Trophoblast cell (in vitro differentiated cells and primary cell): Measurements from ENCODE around the gene SPINK9. TPM values are rescaled to one million over a fixed set of nuclear protein-coding genes. Genes with fewer than 3 reads are reported as not detected.
A peak's percentile ranks its signal among the peaks of the same experiment; 100 is the strongest.

Source experiments
- DNase-seq, 2 donors: peaks; one replicate each; pipeline ENCODE4 v3.0.0-alpha.2; 2016
- H2AFZ ChIP-seq: 2 replicates; pipeline ENCODE4 v1.6.1; 2013; ENCODE audit warnings: low read length, moderate library complexity, mild to moderate bottlenecking; ENCODE audit not compliant: insufficient read depth, poor library complexity
- H2AK5ac ChIP-seq: 2 replicates; pipeline ENCODE4 v1.6.1; 2013; ENCODE audit warnings: mild to moderate bottlenecking, low read length
- H2BK120ac ChIP-seq: 2 replicates; pipeline ENCODE4 v1.6.1; 2013; ENCODE audit warnings: low read length, mild to moderate bottlenecking, moderate library complexity; ENCODE audit not compliant: insufficient read depth, poor library complexity
- H2BK12ac ChIP-seq: 2 replicates; pipeline ENCODE4 v1.6.1; 2013; ENCODE audit warnings: mild to moderate bottlenecking, low read length, moderate library complexity
- H2BK5ac ChIP-seq: 2 replicates; pipeline ENCODE4 v1.6.1; 2013; ENCODE audit warnings: low read length, low read depth, moderate library complexity, mild to moderate bottlenecking; ENCODE audit not compliant: poor library complexity
- H3K14ac ChIP-seq: 2 replicates; pipeline ENCODE4 v1.6.1; 2013; ENCODE audit warnings: mild to moderate bottlenecking, low read length
- H3K18ac ChIP-seq: 2 replicates; pipeline ENCODE4 v1.6.1; 2013; ENCODE audit warnings: mild to moderate bottlenecking, low read length
- H3K23ac ChIP-seq: 2 replicates; pipeline ENCODE4 v1.6.1; 2013; ENCODE audit warnings: low read length
- H3K27ac ChIP-seq: 2 replicates; pipeline ENCODE4 v1.5.1; 2013; ENCODE audit warnings: low read depth, mild to moderate bottlenecking, inconsistent platforms, low read length, moderate library complexity
- H3K27me3 ChIP-seq: 2 replicates; pipeline ENCODE4 v1.6.1; 2013; ENCODE audit warnings: inconsistent platforms, mild to moderate bottlenecking, low read length, moderate library complexity; ENCODE audit not compliant: insufficient read depth
- H3K36me3 ChIP-seq, 2 experiments: 1 replicate in 1 of 2; 2 replicates in 1 of 2; pipeline ENCODE4 v1.6.1; 2013; ENCODE audit warnings: low read length in 2 of 2, mild to moderate bottlenecking in 2 of 2, moderate library complexity in 1 of 2; ENCODE audit not compliant: insufficient read depth in 2 of 2, control insufficient read depth in 1 of 2
- H3K4ac ChIP-seq: 2 replicates; pipeline ENCODE4 v1.6.1; 2013; ENCODE audit warnings: low read depth, mild to moderate bottlenecking, low read length, moderate library complexity
- H3K4me1 ChIP-seq, 2 experiments: 1 replicate in 1 of 2; 2 replicates in 1 of 2; pipeline ENCODE4 v1.6.1; 2013; ENCODE audit warnings: low read length in 2 of 2, mild to moderate bottlenecking in 2 of 2, moderate library complexity in 1 of 2; ENCODE audit not compliant: insufficient read depth in 2 of 2, control insufficient read depth in 1 of 2
- H3K4me2 ChIP-seq: 2 replicates; pipeline ENCODE4 v1.6.1; 2013; ENCODE audit warnings: inconsistent platforms, mild to moderate bottlenecking, low read length, moderate library complexity
- H3K4me3 ChIP-seq: 2 replicates; pipeline ENCODE4 v1.5.1; 2013; ENCODE audit warnings: mild to moderate bottlenecking, low read depth, low read length, inconsistent platforms
- H3K79me1 ChIP-seq: one replicate; pipeline ENCODE4 v1.6.1; 2013; ENCODE audit warnings: low read length
- H3K79me2 ChIP-seq: 2 replicates; pipeline ENCODE4 v1.6.1; 2013; ENCODE audit warnings: low read length, mild to moderate bottlenecking; ENCODE audit not compliant: control insufficient read depth, insufficient read depth, poor library complexity
- H3K9ac ChIP-seq: 2 replicates; pipeline ENCODE4 v1.6.1; 2013; ENCODE audit warnings: mild to moderate bottlenecking, low read length
- H3K9me3 ChIP-seq: 2 replicates; pipeline ENCODE4 v1.6.1; 2013; ENCODE audit warnings: low read depth, mild to moderate bottlenecking, control low read depth, inconsistent platforms, low read length; ENCODE audit not compliant: insufficient read depth
- H4K12ac ChIP-seq: 2 replicates; pipeline ENCODE4 v1.6.1; 2013; ENCODE audit warnings: low read depth, mild to moderate bottlenecking, low read length, moderate library complexity
- H4K8ac ChIP-seq: 2 replicates; pipeline ENCODE4 v1.6.1; 2013; ENCODE audit warnings: low read depth, mild to moderate bottlenecking, low read length, moderate library complexity
- H4K91ac ChIP-seq: one replicate; pipeline ENCODE4 v1.6.1; 2013; ENCODE audit warnings: low read depth, mild to moderate bottlenecking, low read length, moderate library complexity
- WGBS: extraction: QIAGEN DNeasy Blood & Tissue Kit; methylation state at CpG from one replicate; pipeline ENCODE4 v1.1.7; 2013; ENCODE audit warnings: missing lambda C conversion rate; ENCODE audit not compliant: insufficient read length, insufficient coverage; ENCODE audit errors: extremely low coverage; 5-methylcytosine and 5-hydroxymethylcytosine counted together
- polyA plus RNA-seq: library from polyadenylated mRNA; stranded (reverse); fragments of 200-250 nt; gene quantifications from 2 replicates; pipeline ENCODE4 v1.2.3, GENCODE V29; 2013

SPINK9 gene
- polyA plus RNA-seq, result not detected in 2 replicates

GRCh38 chr5:148335259-148335658 lies at the start of gene SPINK9:
Gene SPINK9 (plus strand): TSS chr5:148335559. CDS start chr5:148335614, 55 bp downstream.
- H2BK5ac ChIP-seq, result no peak within 1 kb of the TSS
- no peak within 1 kb of the TSS for H2AK5ac ChIP-seq
- no peak within 1 kb of the TSS for H4K91ac ChIP-seq
- H3K27me3 ChIP-seq, result no peaks in the 10 kb centered on the region
- H3K18ac ChIP-seq, result no peak within 1 kb of the TSS
- H4K8ac ChIP-seq, result no peak within 1 kb of the TSS
- DNase-seq, result no peak
- no peak within 1 kb of the TSS for H4K12ac ChIP-seq
- H3K4me2 ChIP-seq, result no peak within 1 kb of the TSS
- no peak within 1 kb of the TSS for H2AFZ ChIP-seq
- no peak within 1 kb of the TSS for H3K14ac ChIP-seq
- H2BK12ac ChIP-seq, result no peak within 1 kb of the TSS
- no peak within 1 kb of the TSS for H3K9ac ChIP-seq
- no peaks in the 10 kb centered on the region for H3K79me2 ChIP-seq
- no peak within 1 kb of the TSS for H3K27ac ChIP-seq
- WGBS, result no CpG with 5 or more reads among the region's 3 CpGs
- no peaks in the 10 kb centered on the region for H3K9me3 ChIP-seq
- no peaks in the 10 kb centered on the region for H3K36me3 ChIP-seq
- H3K79me1 ChIP-seq, result no peaks in the 10 kb centered on the region
- no peak within 1 kb of the TSS for H3K23ac ChIP-seq
- H3K4ac ChIP-seq, result no peak within 1 kb of the TSS
- no peak within 1 kb of the TSS for H2BK120ac ChIP-seq
- no peaks in the 10 kb centered on the region for H3K4me1 ChIP-seq
- no peak within 1 kb of the TSS for H3K4me3 ChIP-seq

- Histone ChIP-seq H4K12ac (no peak overlapping the region), H3K79me1 (no peaks in the 10 kb centered on the region), H4K8ac (no peak overlapping the region), H3K9ac (no peak overlapping the region), H3K4ac (no peak overlapping the region), H3K4me2 (no peak overlapping the region), H3K14ac (no peak overlapping the region), H2BK120ac (no peak overlapping the region), H2AK5ac (no peak overlapping the region), H3K23ac (no peak overlapping the region), H3K79me2 (no peaks in the 10 kb centered on the region), H3K18ac (no peak overlapping the region), H3K36me3 (no peaks in the 10 kb centered on the region), H3K9me3 (no peaks in the 10 kb centered on the region), H3K4me3 (no peak overlapping the region), H2AFZ (no peak overlapping the region), H4K91ac (no peak overlapping the region), H3K27ac (no peak overlapping the region), H2BK5ac (no peak overlapping the region), H3K4me1 (no peaks in the 10 kb centered on the region), H2BK12ac (no peak overlapping the region), H3K27me3 (no peaks in the 10 kb centered on the region)
- no CpG with 5 or more reads among the region's 6 CpGs for WGBS
- peak in 1 of 2 donors; percentile 13 for DNase-seq
These were observed 44.8 kb upstream of the SPINK9 start for GRCh38 chr5:148290271-148291195.

GRCh38 chr5:148297731-148298130 lies 37.6 kb upstream of the SPINK9 start:
- Histone ChIP-seq H3K14ac (no peak overlapping the region), H3K79me2 (no peaks in the 10 kb centered on the region), H2BK5ac (no peak overlapping the region), H3K4me2 (no peak overlapping the region), H3K23ac (no peak overlapping the region), H3K79me1 (no peaks in the 10 kb centered on the region), H2AK5ac (no peak overlapping the region), H3K4ac (no peak overlapping the region), H3K9me3 (no peaks in the 10 kb centered on the region), H3K36me3 (no peaks in the 10 kb centered on the region), H4K12ac (no peak overlapping the region), H3K9ac (no peak overlapping the region), H3K27ac (no peak overlapping the region), H2AFZ (no peak overlapping the region), H3K18ac (no peak overlapping the region), H2BK120ac (no peak overlapping the region), H4K91ac (no peak overlapping the region), H3K4me1 (no peaks in the 10 kb centered on the region), H3K4me3 (no peak overlapping the region), H2BK12ac (no peak overlapping the region), H4K8ac (no peak overlapping the region), H3K27me3 (no peaks in the 10 kb centered on the region)
- no peak for DNase-seq
- WGBS, result no CpG with 5 or more reads among the region's 4 CpGs

- Histone ChIP-seq H3K9me3 (no peaks in the 10 kb centered on the region), H3K18ac (no peak overlapping the region), H4K12ac (no peak overlapping the region), H2AFZ (no peak overlapping the region), H3K4me1 (no peaks in the 10 kb centered on the region), H3K4me3 (no peak overlapping the region), H2BK12ac (no peak overlapping the region), H3K23ac (no peak overlapping the region), H2BK5ac (no peak overlapping the region), H3K9ac (no peak overlapping the region), H3K27ac (no peak overlapping the region), H3K79me2 (no peaks in the 10 kb centered on the region), H3K14ac (no peak overlapping the region), H4K8ac (no peak overlapping the region), H3K36me3 (no peaks in the 10 kb centered on the region), H3K4ac (no peak overlapping the region), H3K79me1 (no peaks in the 10 kb centered on the region), H2BK120ac (no peak overlapping the region), H3K27me3 (no peaks in the 10 kb centered on the region), H4K91ac (no peak overlapping the region), H3K4me2 (no peak overlapping the region), H2AK5ac (no peak overlapping the region)
- no CpG with 5 or more reads among the region's 1 CpG for WGBS
- DNase-seq, result no peak
These were observed 28.9 kb upstream of the SPINK9 start for GRCh38 chr5:148306446-148306845.
